HT1080 (cell line): ENCODE measurements around the gene CCL27. TPM values are rescaled to one million over a fixed set of nuclear protein-coding genes. Genes with fewer than 3 reads are reported as not detected.

Experiments
- DNase-seq: peaks from one replicate; pipeline ENCODE4 v3.0.0-alpha.2; 2015; ENCODE audit warnings: low read depth
- polyA plus RNA-seq, 2 experiments: library from polyadenylated mRNA; depleted of rRNA; stranded (reverse); fragments of >200 nt; gene quantifications; 2 replicates each; pipeline ENCODE4 v1.2.3, GENCODE V29; 2015
- total RNA-seq: library from RNA; depleted of rRNA; stranded (reverse); fragments of >200 nt; shearing (Covaris generic); gene quantifications from 2 replicates; pipeline ENCODE4 v1.2.3, GENCODE V29; 2014; rRNA removed

The CCL27 gene, protein sequence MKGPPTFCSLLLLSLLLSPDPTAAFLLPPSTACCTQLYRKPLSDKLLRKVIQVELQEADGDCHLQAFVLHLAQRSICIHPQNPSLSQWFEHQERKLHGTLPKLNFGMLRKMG
- total RNA-seq = 0.26 TPM in 1 of 2 replicates, not detected in the other
- 0.12 TPM in 1 of 2 replicates, not detected in the other for polyA plus RNA-seq (2015; cell fraction: cytosol; rRNA removed)
- polyA plus RNA-seq (2015; cell fraction: nucleus; rRNA removed) = not detected in 2 replicates

DNA sequence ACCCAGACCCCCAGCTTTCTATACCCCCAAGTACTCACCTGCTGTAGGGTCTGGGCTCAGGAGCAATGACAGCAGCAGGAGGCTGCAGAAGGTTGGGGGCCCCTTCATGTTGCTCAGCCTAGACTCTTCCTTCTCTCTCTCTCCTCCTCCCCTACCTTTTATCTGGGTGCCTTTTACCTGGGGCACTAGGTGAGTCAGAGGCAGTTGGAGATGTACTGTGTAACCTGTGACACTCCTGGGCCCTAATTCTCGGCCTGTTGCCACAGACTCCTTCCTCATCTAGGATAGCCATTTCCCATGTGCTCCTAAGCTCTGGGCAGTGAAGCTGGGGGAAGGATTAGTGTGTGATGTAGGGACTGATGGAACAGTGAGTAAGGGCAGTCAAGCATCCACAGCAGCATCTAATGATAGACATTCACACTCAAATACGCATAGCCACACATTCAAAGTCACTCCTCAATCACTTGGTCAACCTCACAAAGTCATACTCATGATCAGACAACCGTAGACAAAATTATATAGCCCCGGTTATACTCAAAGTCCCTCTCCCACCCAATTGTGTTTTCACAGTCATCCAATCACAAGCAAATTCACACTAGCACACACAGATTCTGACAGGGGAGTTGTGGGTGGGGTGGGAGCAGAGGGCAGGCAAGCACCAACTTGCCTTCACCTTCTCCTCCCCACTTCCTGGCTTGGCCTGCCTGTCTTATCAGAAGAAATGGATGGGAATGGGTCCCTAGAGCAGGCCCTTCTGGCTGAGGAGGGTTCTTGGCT is at the start of gene CCL27:
Gene CCL27, minus strand, starts transcription at position 132 of the 777 bp plus-strand sequence. Its CDS starts 24 bp downstream, at position 108.
- no peak for DNase-seq

DNA sequence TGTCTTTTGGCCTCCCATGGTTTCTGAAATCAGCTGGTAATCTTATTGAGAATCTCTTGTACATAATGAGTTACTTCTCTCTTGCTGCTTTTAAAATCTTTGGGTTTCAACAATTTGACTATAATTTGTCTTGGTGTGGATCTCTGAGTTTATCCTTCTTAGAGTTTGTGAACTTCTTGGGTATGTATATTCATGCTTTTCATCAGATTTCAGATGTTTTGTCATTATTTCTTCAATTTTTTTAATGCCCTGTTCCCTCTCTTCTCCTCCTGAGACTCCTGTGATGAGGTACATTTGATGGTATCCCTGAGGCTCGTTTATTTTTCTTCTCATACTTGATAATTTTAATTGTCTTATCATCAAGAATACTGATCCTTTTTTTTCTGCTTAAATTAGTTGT is 49.7 kb upstream of the CCL27 start:
- no peak for DNase-seq

DNA sequence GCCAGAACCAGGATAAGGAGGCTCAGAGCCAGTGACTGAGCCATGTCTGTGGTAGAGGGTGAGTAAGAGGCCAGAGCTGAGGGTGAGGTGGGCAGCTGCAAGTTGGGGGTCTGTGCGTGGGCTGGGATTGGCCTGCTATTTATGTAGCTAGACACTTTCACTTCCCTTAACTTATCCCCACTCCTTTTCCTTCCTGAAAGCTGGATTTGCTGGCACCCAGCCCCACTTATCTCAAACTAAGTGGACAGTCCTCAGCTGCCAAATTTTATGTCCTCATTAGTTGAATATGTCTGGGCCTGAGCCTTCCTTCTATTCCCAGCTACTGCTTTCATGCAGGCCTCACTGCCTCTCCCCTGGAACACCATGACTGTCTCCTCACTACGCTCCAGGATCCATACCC is 47.6 kb upstream of the CCL27 start, which contains the start of gene CCL21:
Gene CCL21, minus strand, starts transcription at position 114 of the 400 bp plus-strand sequence. Its CDS starts 70 bp downstream, at position 44.
- DNase-seq = no peak

DNA sequence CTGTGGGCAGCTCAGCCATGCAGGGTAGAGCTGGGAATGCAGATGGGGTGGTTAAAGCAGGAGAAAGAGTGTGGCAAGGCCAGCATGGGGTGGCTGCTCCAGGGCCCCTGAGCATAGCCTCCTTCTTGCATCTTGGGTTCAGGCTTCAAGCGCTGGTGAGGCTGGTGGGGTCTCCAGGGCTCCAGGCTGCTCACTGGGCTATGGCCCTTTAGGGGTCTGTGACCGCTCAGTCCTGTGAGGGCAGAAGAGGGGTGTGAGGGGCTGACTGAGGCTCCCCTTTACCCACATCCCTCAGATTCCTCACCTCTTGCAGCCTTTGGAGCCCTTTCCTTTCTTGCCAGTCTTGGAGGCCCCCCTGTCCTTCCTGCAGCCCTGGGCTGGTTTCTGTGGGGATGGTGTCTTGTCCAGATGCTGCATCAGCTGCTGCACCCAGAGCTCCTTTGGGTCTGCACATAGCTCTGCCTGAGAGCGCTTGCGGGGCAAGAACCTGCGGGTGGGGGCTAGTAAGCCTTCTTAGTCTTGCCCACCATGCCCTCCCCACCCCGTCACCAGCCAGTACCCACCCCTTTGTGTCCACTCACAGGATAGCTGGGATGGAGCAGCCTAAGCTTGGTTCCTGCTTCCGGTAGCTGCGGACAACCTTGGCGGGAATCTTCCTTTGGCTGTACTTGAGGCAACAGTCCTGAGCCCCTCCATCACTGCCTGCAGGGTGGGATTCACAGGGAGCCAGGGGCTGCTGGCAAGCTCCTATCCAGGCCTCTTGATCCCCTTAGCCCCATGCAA is 46.9 kb upstream of the CCL27 start:
- DNase-seq = no peak

- DNase-seq = no peak
Measured at GRCh38 chr9:34707130-34707529, 44.7 kb upstream of the CCL27 start.

DNA sequence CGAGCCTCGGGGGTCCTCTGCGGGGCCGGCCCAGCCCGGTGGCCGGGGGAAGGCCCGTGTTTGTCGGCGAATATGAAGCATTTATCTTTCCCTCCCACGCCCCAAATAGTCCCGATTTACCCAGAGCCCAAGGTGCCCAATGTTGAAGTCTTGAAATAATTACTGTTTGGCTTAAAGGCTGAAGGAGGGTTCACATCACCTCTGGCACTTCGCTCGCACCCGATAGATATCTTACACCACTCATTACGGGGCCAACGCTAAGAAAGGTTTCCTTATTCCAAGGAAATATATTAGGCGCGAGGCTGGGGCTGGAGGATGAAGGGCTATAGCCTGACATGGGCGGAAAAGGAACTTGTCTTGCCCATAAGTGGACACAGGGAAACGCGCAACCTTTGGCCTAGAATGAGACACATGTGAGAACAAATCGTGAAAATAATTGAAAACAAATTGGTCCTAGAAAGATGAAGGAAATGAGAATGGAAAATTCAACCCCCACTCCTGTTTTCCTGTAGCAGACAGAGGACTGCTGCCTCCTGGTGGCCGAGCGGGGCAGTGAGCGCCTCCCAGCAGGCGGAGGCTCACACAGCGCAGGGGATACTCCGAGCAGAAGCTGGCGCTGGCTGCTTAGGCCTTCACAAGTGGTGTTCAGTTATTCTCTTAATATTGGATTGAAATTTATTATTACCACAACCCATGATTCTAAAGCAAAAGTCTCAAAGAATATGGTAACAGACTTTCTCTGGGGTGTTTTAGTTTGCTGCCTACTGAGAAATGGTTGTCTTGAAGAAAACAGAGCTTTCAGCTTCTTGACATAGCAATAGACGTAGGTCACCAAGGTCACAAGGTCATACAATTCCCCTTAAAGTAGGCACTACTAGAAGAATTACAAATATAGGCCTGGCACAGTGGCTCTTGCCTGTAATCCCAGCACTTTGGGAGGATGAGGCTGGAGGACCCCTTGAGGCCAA is 39.6 kb upstream of the CCL27 start:
- DNase-seq = peak; percentile 71

DNA sequence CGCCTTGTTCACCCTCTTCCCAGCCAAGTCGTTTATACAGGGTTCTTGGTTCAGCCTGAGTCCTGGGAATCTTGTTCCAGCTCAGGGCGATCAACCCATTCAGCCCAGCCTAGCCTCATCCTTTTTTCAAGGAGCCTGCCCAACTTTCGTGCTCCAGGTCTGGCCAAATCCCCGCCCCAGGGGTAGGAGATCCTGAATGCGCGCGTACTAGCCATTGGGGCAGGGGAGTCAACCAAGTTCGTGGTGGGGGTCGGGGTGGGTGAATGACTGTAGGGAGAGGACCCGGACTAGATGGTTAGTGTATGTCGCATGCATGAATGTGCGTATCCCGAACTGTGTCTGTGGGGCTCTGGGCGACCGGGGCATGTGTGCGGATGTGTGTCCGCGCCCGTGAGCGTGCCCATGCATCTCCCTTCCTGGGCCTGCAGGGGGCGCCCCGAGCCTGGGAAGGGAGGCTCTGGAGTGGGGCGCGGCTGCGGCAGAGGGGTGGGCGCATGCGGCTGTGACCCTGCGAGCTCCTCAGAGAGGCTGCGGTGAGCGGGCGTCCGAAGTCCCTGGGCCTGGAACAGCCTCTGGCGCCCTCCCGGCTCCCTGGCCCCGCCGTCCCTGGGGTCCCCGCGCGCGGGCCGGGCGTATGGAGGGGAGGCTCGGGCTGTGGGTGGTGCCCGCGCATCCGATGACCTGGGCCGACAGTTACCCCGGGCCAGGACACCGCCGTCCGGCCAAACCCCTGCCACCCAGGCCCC is 38.7 kb upstream of the CCL27 start:
- DNase-seq = peak; percentile 53

DNA sequence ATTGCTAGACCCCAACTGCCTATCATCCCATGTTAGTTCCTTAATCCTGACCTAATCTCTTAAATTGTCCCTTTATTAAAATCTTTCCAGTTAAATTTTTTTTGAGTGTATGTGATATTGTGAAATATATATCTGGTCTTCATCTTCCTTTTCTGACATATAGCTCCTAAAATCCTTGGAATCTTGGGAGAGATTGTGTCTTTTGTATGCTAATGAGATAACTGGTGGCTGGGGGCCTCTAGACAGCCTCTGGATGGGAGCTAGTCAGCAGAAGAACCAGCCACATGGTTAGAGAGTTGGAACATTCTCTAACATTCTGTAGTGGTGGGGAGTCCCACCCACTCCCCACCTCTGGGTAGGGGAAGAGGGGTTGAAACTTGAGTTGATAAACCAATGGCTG is 32.4 kb upstream of the CCL27 start:
- DNase-seq = no peak

DNA sequence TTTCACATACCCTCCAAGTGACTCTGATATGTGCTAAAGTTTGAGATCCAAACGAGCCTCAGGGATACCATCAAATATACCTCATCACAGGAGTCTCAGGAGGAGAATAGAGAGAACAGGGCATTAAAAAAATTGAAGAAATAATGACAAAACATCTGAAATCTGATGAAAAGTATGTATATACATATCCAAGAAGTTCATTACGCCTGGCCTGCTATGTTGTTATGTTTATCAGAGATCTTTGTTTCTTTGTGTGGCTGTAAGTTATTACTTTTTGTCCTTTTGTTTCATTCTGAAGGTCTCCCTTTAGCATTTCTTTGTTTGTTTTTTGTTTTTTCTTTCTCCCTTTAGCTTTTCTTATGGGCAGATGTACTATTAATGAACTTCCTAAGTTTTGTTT is 31.1 kb upstream of the CCL27 start:
- DNase-seq = no peak

DNA sequence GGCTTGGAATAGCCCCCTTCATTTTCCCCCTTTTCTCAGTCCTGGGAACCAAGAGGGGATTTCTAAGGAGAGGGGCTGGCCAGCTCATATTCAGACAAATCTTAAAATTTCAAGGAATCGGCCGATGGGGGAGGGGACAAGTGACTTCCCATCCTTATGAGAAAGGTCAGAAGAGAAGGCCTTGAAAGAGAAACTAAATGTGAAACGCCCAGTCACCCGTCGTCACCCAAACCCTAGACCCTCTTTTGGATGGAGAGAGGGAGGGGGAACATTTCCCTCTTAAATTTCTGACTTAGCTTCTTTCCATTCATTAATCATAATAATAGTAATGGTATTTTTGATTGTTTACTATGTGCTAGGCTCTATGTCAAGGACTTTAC is 29.5 kb upstream of the CCL27 start:
- no peak for DNase-seq

- DNase-seq = no peak
Measured at GRCh38 chr9:34690983-34691935, 28.8 kb upstream of the CCL27 start, which contains the start of gene CCL19. Gene CCL19, minus strand, starts transcription at chr9:34691276. Its CDS starts 137 bp downstream, at chr9:34691139.

DNA sequence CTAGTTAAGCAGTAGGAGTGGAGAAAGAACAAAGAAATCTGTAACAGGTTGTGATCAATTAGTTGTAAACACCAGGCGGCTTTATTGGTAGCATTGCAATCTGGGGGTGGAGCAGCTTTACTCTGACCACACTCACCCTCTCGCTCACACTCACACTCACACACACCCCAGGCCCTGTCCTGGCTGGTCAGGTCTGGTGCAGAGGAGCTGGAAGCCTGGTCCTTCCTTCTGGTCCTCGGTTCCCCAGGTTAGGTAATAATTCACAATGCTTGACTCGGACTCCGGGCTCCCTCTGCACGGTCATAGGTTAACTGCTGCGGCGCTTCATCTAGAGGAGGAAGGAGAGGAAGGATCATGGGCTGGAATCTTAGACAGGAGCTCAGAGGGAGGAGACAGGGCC is 27.1 kb upstream of the CCL27 start:
- no peak for DNase-seq

GRCh38 chr9:34689116-34689470 is 26.6 kb upstream of the CCL27 start:
- DNase-seq = no peak

- no peak for DNase-seq
Measured at GRCh38 chr9:34688329-34689115, 26.1 kb upstream of the CCL27 start.

DNA sequence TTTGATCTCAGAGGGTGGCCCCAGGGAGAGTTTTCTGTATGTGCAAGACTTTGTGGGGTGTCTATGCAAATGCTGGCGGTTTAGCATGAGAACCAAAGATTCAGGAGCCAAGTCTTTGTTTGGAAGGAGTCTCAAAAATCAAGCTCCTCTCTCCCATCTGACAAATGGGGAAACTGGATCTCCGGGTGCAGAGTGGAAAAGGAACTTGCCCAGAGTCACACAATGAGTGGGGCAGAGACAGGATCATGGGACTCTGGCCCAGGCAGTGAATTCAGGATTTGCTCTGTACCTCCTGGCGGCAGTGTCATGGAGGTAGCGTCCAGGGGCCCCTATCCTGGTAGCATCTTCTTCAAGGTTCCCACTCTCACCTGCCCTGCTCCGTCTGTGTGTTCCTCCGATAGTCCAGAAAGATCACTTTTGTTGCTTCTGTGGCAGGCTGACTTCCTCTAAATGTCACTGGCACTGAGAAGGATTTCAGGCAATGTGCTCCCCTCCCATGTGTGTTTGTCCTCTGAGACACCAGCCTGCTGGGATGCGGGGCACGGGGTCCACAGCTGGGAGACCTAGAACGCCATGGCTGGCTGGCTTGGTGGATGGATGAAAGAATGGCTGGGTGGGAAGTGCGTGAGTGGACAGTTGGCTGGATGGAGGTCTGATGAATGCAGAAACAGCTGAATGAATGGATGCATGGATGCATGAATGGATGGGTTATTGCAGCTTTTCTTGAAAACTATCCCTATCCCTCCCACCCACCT is 25.0 kb upstream of the CCL27 start:
- DNase-seq = no peak

GRCh38 chr9:34686732-34687131 is 24.3 kb upstream of the CCL27 start:
- DNase-seq = no peak

GRCh38 chr9:34686231-34686630 is 23.8 kb upstream of the CCL27 start:
- no peak for DNase-seq
